ENCODE measurements around the gene TOX4. TPM values are rescaled to one million over a fixed set of nuclear protein-coding genes. Genes with fewer than 3 reads are reported as not detected.

TOX4 gene
- polyA plus RNA-seq, 1 experiment, result 141 TPM

- no peaks in the 10 kb centered on the region for H3K27me3 ChIP-seq (ENCODE audit: control insufficient read depth, insufficient read depth, low read length)
- TF ChIP-seq CTCF (IDR thresholded peaks at IDR 0.05; ENCODE audit: insufficient read depth, low read depth, low read length), result no peak
- ChIA-PET CTCF (interaction anchor here (0.6 to 2.7 kb wide), 9 partner anchors 10 to 85 kb away, joined by 3 to 14 read pairs (median 5); partner anchors contain the start of gene METTL3), POLR2A (interaction anchor here (0.6 to 1.0 kb wide), 2 partner anchors 50 to 406 kb away, joined by 4 to 6 read pairs; partner anchors contain the start of gene SALL2)
- peak overlapping the region; percentile 94 for H3K4me3 ChIP-seq (ENCODE audit: low read depth, low read length)
- H3K36me3 ChIP-seq (ENCODE audit: control insufficient read depth, insufficient read depth, low read length), result no peaks in the 10 kb centered on the region
- DNase-seq (ENCODE audit: low read depth), result no peak
Measured at GRCh38 chr14:21476523-21476924, 471 bp upstream of the TOX4 start.

- POLR2A ChIA-PET, result interaction anchor here (0.6 kb wide), 1 partner anchor 1835 kb away, joined by 6 read pairs; the partner anchor contains the start of gene PABPN1
- CTCF ChIA-PET, result interaction anchor here (3.8 to 4.8 kb wide), 2 partner anchors 10 to 12 kb away, joined by 14 to 22 read pairs; partner anchors contain the start of genes RAB2B and TOX4
- no peak for TF ChIP-seq CTCF (IDR thresholded peaks at IDR 0.05; ENCODE audit: insufficient read depth, low read depth, low read length)
- Histone ChIP-seq H3K27me3 (ENCODE audit: control insufficient read depth, insufficient read depth, low read length) (no peaks in the 10 kb centered on the region), H3K36me3 (ENCODE audit: control insufficient read depth, insufficient read depth, low read length) (peaks cover 8% of the 10 kb centered on the region), H3K4me3 (ENCODE audit: low read depth, low read length) (no peak overlapping the region)
- DNase-seq (ENCODE audit: low read depth), result peak; percentile 93
Measured at GRCh38 chr14:21486640-21487087, 9.7 kb downstream of the TOX4 start.

GRCh38 chr14:21494902-21495762 is 18.1 kb downstream of the TOX4 start:
- ChIA-PET POLR2A (no interaction called here), CTCF (interaction anchor here (0.6 to 1.7 kb wide), 6 partner anchors 16 to 429 kb away, joined by 3 to 6 read pairs (median 4); partner anchors contain the start of genes METTL3, RAB2B and TOX4)
- DNase-seq (ENCODE audit: low read depth), result no peak
- no peaks in the 10 kb centered on the region for H3K27me3 ChIP-seq (ENCODE audit: control insufficient read depth, insufficient read depth, low read length)
- H3K4me3 ChIP-seq (ENCODE audit: low read depth, low read length), result no peak overlapping the region
- H3K36me3 ChIP-seq (ENCODE audit: control insufficient read depth, insufficient read depth, low read length), result peaks cover 20% of the 10 kb centered on the region
- TF ChIP-seq CTCF (IDR thresholded peaks at IDR 0.05; ENCODE audit: insufficient read depth, low read depth, low read length), result no peak

GRCh38 chr14:21496453-21496852 is 19.5 kb downstream of the TOX4 start:
- H3K36me3 ChIP-seq (ENCODE audit: control insufficient read depth, insufficient read depth, low read length), result peaks cover 24% of the 10 kb centered on the region
- POLR2A ChIA-PET, result no interaction called here
- TF ChIP-seq CTCF (IDR thresholded peaks at IDR 0.05; ENCODE audit: insufficient read depth, low read depth, low read length), result no peak
- no peak overlapping the region for H3K4me3 ChIP-seq (ENCODE audit: low read depth, low read length)
- CTCF ChIA-PET, result interaction anchor here (0.7 to 0.9 kb wide), 2 partner anchors 20 to 60 kb away, joined by 3 to 5 read pairs; no protein-coding TSS in a partner anchor
- no peaks in the 10 kb centered on the region for H3K27me3 ChIP-seq (ENCODE audit: control insufficient read depth, insufficient read depth, low read length)
- DNase-seq (ENCODE audit: low read depth), result no peak

Data from BJ (cell line).